Osteoblast (primary cell): ENCODE measurements around the gene FLT4. TPM values are rescaled to one million over a fixed set of nuclear protein-coding genes. Genes with fewer than 3 reads are reported as not detected.

Experiments
- DNase-seq: peaks from one replicate; pipeline ENCODE4 v3.0.0; 2011; ENCODE audit warnings: low spot score, mixed read lengths; ENCODE audit not compliant: insufficient read length; ENCODE audit errors: missing footprints
- H2AFZ ChIP-seq: 2 replicates; pipeline ENCODE4 v1.6.0; 2011; ENCODE audit warnings: mild to moderate bottlenecking, low read length
- H3K27ac ChIP-seq: 2 replicates; pipeline ENCODE4 v1.5.1; 2011; ENCODE audit warnings: mild to moderate bottlenecking, low read depth, low read length, moderate library complexity
- H3K27me3 ChIP-seq: 2 replicates; pipeline ENCODE4 v1.6.0; 2012; ENCODE audit warnings: mild to moderate bottlenecking, control low read depth, inconsistent platforms, low read length, moderate library complexity; ENCODE audit not compliant: insufficient read depth
- H3K36me3 ChIP-seq: 2 replicates; pipeline ENCODE4 v1.5.1; 2011; ENCODE audit warnings: mild to moderate bottlenecking, low read length, control low read depth, moderate library complexity; ENCODE audit not compliant: insufficient read depth
- H3K4me1 ChIP-seq: 2 replicates; pipeline ENCODE4 v1.5.1; 2011; ENCODE audit warnings: mild to moderate bottlenecking, low read length, control low read depth, moderate library complexity; ENCODE audit not compliant: insufficient read depth
- H3K4me2 ChIP-seq: 2 replicates; pipeline ENCODE4 v1.6.0; 2011; ENCODE audit warnings: mild to moderate bottlenecking, low read length; ENCODE audit not compliant: insufficient read depth
- H3K4me3 ChIP-seq: fragments of 200-600 bp; sonication (generic); 3 replicates; pipeline ENCODE4 v1.5.1; 2012; ENCODE audit warnings: mild to moderate bottlenecking, low read length, inconsistent platforms; ENCODE audit not compliant: insufficient read depth
- H3K79me2 ChIP-seq: 2 replicates; pipeline ENCODE4 v1.6.0; 2012; ENCODE audit warnings: mild to moderate bottlenecking, low read length, control low read depth, inconsistent platforms; ENCODE audit not compliant: insufficient read depth
- H3K9me3 ChIP-seq: 2 replicates; pipeline ENCODE4 v1.5.1; 2011; ENCODE audit warnings: low read depth, low read length, control low read depth
- H4K20me1 ChIP-seq: 2 replicates; pipeline ENCODE4 v1.6.0; 2012; ENCODE audit warnings: mild to moderate bottlenecking, low read length, control low read depth; ENCODE audit not compliant: insufficient read depth
- CTCF ChIP-seq: IDR thresholded peaks from 2 replicates; pipeline ENCODE4 v1.5.1; 2011; ENCODE audit warnings: mild to moderate bottlenecking, low read depth, low read length, moderate library complexity; ENCODE audit errors: extremely low read depth
- total RNA-seq: library from RNA; depleted of rRNA; stranded (reverse); fragments of >200 nt; gene quantifications from 2 replicates; pipeline ENCODE4 v1.2.3, GENCODE V29; 2012

FLT4 gene
- total RNA-seq, 1 donor, result not detected

- Histone ChIP-seq H2AFZ (no peak overlapping the region), H3K4me1 (no peaks in the 10 kb centered on the region), H3K4me3 (no peak overlapping the region), H3K9me3 (no peaks in the 10 kb centered on the region), H3K36me3 (no peaks in the 10 kb centered on the region), H3K27me3 (peaks cover 7% of the 10 kb centered on the region), H4K20me1 (no peaks in the 10 kb centered on the region), H3K27ac (no peak overlapping the region), H3K4me2 (no peak overlapping the region), H3K79me2 (no peaks in the 10 kb centered on the region)
- DNase-seq, result no peak
- TF ChIP-seq CTCF, result no peak
Measured at GRCh38 chr5:180583738-180584137, 65.7 kb downstream of the FLT4 start.

- DNase-seq, result no peak
- H3K27ac ChIP-seq, result no peak overlapping the region
- peaks cover 2% of the 10 kb centered on the region for H3K4me1 ChIP-seq
- H2AFZ ChIP-seq, result no peak overlapping the region
- H3K4me3 ChIP-seq, result no peak overlapping the region
- H3K27me3 ChIP-seq, result no peaks in the 10 kb centered on the region
- no peaks in the 10 kb centered on the region for H3K9me3 ChIP-seq
- no peaks in the 10 kb centered on the region for H4K20me1 ChIP-seq
- H3K79me2 ChIP-seq, result no peaks in the 10 kb centered on the region
- H3K36me3 ChIP-seq, result peaks cover 9% of the 10 kb centered on the region
- TF ChIP-seq CTCF, result no peak
- H3K4me2 ChIP-seq, result no peak overlapping the region
Measured at GRCh38 chr5:180580681-180581080, 68.7 kb downstream of the FLT4 start.

GRCh38 chr5:180575571-180575970, 73.8 kb downstream of the FLT4 start:
- Histone ChIP-seq H3K4me1 (peaks cover 9% of the 10 kb centered on the region), H3K36me3 (peaks cover 20% of the 10 kb centered on the region), H3K4me2 (no peak overlapping the region), H3K4me3 (no peak overlapping the region), H3K79me2 (no peaks in the 10 kb centered on the region), H4K20me1 (no peaks in the 10 kb centered on the region), H2AFZ (no peak overlapping the region), H3K27ac (no peak overlapping the region), H3K27me3 (no peaks in the 10 kb centered on the region), H3K9me3 (no peaks in the 10 kb centered on the region)
- TF ChIP-seq CTCF, result no peak
- peak; percentile 62 for DNase-seq

GRCh38 chr5:180568914-180569313, 80.5 kb downstream of the FLT4 start:
- Histone ChIP-seq H4K20me1 (no peaks in the 10 kb centered on the region), H3K4me1 (no peaks in the 10 kb centered on the region), H2AFZ (no peak overlapping the region), H3K4me2 (no peak overlapping the region), H3K4me3 (no peak overlapping the region), H3K27me3 (no peaks in the 10 kb centered on the region), H3K9me3 (no peaks in the 10 kb centered on the region), H3K27ac (no peak overlapping the region), H3K36me3 (peaks cover 34% of the 10 kb centered on the region), H3K79me2 (peaks cover 2% of the 10 kb centered on the region)
- DNase-seq, result no peak
- TF ChIP-seq CTCF, result no peak
